Natural killer cell (primary cell): ENCODE measurements around the gene TLCD1. TPM values are rescaled to one million over a fixed set of nuclear protein-coding genes. Genes with fewer than 3 reads are reported as not detected.

Experiments used
- ATAC-seq, 3 donors: fragments of 150-1000 bp in 2 of 3; fragments of 200-7000 bp in 1 of 3; cut with Tn5 transposase; 1 replicate in 1 of 3; 2 replicates in 2 of 3; pipeline ENCODE4 v1.10.0; 2021; ENCODE audit warnings: mild to moderate bottlenecking in 2 of 3, moderate library complexity in 2 of 3
- DNase-seq, 2 donors: peaks; one replicate each; pipeline versions ENCODE4 v3.0.0 to v3.0.0-alpha.2; 2013 to 2021; ENCODE audit warnings: mixed read lengths in 1 of 2
- H3K27ac ChIP-seq: one replicate; pipeline ENCODE4 v1.5.1; 2013; ENCODE audit warnings: mild to moderate bottlenecking, low read length
- H3K27me3 ChIP-seq: one replicate; pipeline ENCODE4 v1.6.1; 2013; ENCODE audit warnings: low read length; ENCODE audit not compliant: control insufficient read depth, insufficient read depth
- H3K36me3 ChIP-seq: one replicate; pipeline ENCODE4 v1.6.1; 2013; ENCODE audit warnings: low read length; ENCODE audit not compliant: control insufficient read depth, insufficient read depth
- H3K4me1 ChIP-seq: one replicate; pipeline ENCODE4 v1.6.1; 2013; ENCODE audit warnings: low read length; ENCODE audit not compliant: control insufficient read depth, insufficient read depth
- H3K4me3 ChIP-seq: one replicate; pipeline ENCODE4 v1.5.1; 2013; ENCODE audit warnings: low read length
- H3K9me3 ChIP-seq: one replicate; pipeline ENCODE4 v1.6.1; 2013; ENCODE audit warnings: low read length; ENCODE audit not compliant: control insufficient read depth, insufficient read depth
- H3K27ac Mint-ChIP-seq, 2 donors: one replicate each; pipeline ENCODE4 v1.8.0; 2022; ENCODE audit warnings: mild to moderate bottlenecking in 2 of 2, mixed read lengths in 2 of 2, moderate library complexity in 1 of 2
- H3K27me3 Mint-ChIP-seq, 2 donors: one replicate each; pipeline ENCODE4 v1.8.0; 2022; ENCODE audit warnings: low read depth in 2 of 2, mixed read lengths in 2 of 2
- H3K36me3 Mint-ChIP-seq: one replicate; pipeline ENCODE4 v1.8.0; 2022; ENCODE audit warnings: mixed read lengths
- H3K4me1 Mint-ChIP-seq, 2 donors: one replicate each; pipeline ENCODE4 v1.8.0; 2022; ENCODE audit warnings: mixed read lengths in 2 of 2
- H3K4me3 Mint-ChIP-seq: one replicate; pipeline ENCODE4 v1.8.0; 2022; ENCODE audit warnings: mild to moderate bottlenecking, moderate library complexity, mixed read lengths
- H3K9me3 Mint-ChIP-seq, 2 donors: one replicate each; pipeline ENCODE4 v1.8.0; 2022; ENCODE audit warnings: mixed read lengths in 2 of 2
- WGBS: methylation state at CpG from one replicate; pipeline ENCODE4 v1.1.7; 2013; ENCODE audit warnings: missing lambda C conversion rate; ENCODE audit not compliant: insufficient coverage; 5-methylcytosine and 5-hydroxymethylcytosine counted together
- intact Hi-C: fragments of 100-400 bp; cut with micrococcal nuclease; formaldehyde crosslinking; loops from one replicate; pipeline ENCODE4 v1.14.2; 2022
- total RNA-seq, 4 donors: library from RNA; stranded (reverse); fragments of 120-200 nt in 1 of 4; gene quantifications; one replicate each; pipeline versions ENCODE4 v1.2.3 to v1.2.4, GENCODE V29; 2013 to 2022
- TF ChIP-seq, protein P1 (sequence below): fragments of 200-600 bp; IDR thresholded peaks from one replicate; pipeline ENCODE4 v1.8.0; 2022; ENCODE audit warnings: antibody characterized with exemption

The TLCD1 gene
- total RNA-seq, 3 donors from 2014 or later (not counting 1 experiment from before 2014, with no cell fraction given): 1.0 TPM; not detected in 2

DNA sequence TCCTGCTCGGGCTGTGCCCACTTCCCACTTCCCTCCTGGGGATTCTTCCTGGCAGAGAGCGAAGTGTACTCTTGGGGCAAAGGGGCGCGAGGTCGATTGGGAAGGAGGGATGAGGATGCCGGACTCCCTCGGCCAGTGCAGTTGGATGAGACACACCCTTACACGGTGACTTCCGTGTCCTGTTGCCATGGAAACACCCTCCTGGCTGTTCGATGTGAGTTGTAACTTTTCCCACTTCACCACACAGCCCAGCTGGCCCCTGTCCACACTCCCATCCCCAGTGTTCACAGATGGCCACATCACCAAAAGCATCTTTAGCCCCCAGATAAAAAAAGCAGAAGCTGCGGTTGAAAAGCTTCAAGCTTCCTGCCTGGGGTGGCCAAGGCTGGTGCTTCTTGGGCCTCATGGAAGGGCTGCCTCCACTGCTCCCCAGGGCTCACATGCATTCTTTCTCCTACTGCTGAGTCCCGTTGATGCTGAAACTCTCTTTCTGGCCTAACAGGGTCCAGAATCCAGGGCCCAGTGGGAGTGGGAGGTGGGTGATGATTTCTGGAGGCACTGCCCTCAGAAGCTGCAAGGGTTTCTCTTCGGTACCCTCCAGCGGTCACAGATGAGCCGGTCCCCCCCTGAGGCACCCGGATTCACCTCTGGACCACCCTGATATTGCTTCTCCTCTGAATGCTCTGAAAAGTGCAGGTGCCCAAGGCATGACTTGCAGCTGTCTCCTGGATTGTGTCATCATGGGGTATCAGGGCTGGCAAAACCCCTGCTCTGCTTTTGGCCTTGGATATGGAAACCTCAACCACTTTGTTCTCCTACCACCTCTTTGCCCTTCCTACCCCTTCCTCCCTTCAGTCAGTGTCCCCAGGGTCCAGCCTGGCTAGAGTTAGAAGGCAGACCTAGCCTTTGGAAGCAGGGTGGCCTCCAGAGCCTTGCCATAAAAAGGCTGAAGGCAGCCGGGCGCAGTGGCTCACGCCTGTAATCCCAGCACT lies 15.6 kb upstream of the TLCD1 start:
- no peaks in the 10 kb centered on the region for H3K36me3 ChIP-seq
- Mint-ChIP-seq H3K36me3 (no peaks in the 10 kb centered on the region), H3K27me3 (no peaks in the 10 kb centered on the region), H3K27ac (no peak overlapping the region), H3K4me3 (no peak overlapping the region), H3K9me3 (no peaks in the 10 kb centered on the region), H3K4me1 (peaks cover 0 to 38% of the 10 kb centered on the region in 2 donors)
- peaks cover 80% of the 10 kb centered on the region for H3K4me1 ChIP-seq
- ATAC-seq (peak in 1 of 3 donors; percentile 27), DNase-seq (no peak)
- H3K4me3 ChIP-seq: no peak overlapping the region
- no peaks in the 10 kb centered on the region for H3K27me3 ChIP-seq
- no peaks in the 10 kb centered on the region for H3K9me3 ChIP-seq
- TF ChIP-seq, protein P1, sequence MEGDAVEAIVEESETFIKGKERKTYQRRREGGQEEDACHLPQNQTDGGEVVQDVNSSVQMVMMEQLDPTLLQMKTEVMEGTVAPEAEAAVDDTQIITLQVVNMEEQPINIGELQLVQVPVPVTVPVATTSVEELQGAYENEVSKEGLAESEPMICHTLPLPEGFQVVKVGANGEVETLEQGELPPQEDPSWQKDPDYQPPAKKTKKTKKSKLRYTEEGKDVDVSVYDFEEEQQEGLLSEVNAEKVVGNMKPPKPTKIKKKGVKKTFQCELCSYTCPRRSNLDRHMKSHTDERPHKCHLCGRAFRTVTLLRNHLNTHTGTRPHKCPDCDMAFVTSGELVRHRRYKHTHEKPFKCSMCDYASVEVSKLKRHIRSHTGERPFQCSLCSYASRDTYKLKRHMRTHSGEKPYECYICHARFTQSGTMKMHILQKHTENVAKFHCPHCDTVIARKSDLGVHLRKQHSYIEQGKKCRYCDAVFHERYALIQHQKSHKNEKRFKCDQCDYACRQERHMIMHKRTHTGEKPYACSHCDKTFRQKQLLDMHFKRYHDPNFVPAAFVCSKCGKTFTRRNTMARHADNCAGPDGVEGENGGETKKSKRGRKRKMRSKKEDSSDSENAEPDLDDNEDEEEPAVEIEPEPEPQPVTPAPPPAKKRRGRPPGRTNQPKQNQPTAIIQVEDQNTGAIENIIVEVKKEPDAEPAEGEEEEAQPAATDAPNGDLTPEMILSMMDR: no peak
- peak overlapping the region; percentile 53 for H3K27ac ChIP-seq
- intact Hi-C loops: loop anchor here (5.0 kb wide), 1 partner anchor 186 kb away; no protein-coding TSS in a partner anchor
- 53% methylated on average over 19 of the region's 19 CpGs for WGBS

DNA sequence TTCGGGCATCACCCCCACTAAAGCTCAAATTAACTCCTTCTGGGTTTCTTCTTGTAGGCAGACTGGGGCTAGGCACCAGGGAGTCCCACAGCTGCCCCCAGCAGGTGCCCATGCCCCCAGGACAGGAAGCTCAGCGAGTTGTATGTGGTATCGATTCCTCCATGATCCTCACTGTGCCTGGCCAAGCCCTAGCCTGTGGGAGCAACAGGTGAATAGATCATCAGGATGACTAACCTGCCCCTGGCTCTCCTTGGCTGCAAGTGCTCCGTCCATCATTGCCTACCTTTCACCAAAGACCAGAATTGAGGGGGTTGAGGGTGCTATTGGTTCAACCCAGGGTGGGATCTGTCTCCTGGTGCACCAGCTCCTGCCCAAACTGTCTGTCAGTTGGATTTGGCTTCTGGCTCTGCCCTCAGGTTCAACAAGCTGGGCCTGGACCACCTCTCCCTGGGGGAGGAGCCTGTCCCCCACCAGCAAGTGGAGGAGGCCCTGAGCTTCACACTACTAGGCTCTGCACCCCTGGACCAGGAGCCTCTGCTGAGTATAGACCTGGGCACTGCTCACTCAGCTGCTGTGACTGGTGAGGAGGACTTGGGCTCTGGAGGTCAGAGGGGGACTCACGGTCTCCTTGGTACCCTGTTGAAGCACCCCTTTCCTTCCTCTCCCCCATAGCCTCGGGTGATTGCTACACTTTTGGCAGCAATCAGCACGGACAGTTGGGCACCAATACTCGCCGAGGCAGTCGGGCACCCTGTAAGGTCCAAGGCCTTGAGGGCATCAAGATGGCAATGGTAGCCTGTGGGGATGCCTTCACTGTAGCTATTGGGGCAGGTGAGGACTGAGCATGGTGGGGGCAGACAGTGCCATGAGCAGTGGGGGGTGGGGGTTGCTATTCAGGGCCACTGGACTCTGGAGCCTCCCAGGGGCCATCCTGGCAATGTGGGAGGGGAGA lies 14.6 kb upstream of the TLCD1 start:
- Mint-ChIP-seq H3K27me3 (no peaks in the 10 kb centered on the region), H3K4me1 (peaks cover 0 to 31% of the 10 kb centered on the region in 2 donors), H3K9me3 (no peaks in the 10 kb centered on the region), H3K36me3 (no peaks in the 10 kb centered on the region), H3K4me3 (no peak overlapping the region), H3K27ac (no peak overlapping the region)
- TF ChIP-seq, protein P1: no peak
- Histone ChIP-seq H3K4me3 (no peak overlapping the region), H3K36me3 (no peaks in the 10 kb centered on the region), H3K4me1 (peaks cover 70% of the 10 kb centered on the region), H3K9me3 (no peaks in the 10 kb centered on the region), H3K27me3 (no peaks in the 10 kb centered on the region), H3K27ac (peak overlapping the region; percentile 53)
- WGBS: 76% methylated on average over 10 of the region's 10 CpGs
- DNase-seq (no peak), ATAC-seq (no peak)
- intact Hi-C loops: loop anchor here (5.0 kb wide), 1 partner anchor 187 kb away; no protein-coding TSS in a partner anchor

DNA sequence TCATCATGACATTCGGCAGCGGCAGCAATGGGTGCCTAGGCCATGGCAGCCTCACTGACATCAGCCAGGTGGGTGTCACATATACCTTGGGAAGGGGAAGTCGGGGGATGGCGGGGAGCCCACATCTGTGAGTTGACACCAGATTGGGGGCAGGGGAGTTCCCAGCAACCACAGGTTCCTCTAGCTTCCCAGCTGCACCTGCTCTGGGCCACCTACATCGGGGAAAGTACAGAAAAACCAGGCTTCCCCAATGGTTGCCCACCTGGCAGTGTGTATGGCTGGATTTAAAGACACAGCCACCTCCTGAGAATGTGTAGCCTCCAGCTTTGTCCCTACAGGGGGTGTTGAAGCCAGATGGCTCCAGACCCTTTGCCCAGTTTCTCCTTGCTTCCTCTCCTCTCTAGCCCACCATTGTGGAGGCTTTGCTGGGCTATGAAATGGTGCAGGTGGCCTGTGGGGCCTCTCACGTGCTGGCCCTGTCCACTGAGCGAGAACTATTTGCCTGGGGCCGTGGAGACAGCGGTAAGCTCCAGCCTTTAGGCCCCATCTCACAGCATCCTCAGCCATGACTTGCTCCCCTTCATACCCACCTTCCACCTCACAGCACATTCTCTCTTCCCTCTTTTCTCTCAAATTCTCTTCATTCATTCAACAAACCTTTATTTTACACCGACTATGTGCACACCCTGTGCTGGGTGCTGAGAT lies 12.8 kb upstream of the TLCD1 start:
- Histone ChIP-seq H3K36me3 (no peaks in the 10 kb centered on the region), H3K9me3 (no peaks in the 10 kb centered on the region), H3K27ac (peak overlapping the region; percentile 91), H3K27me3 (no peaks in the 10 kb centered on the region), H3K4me1 (peaks cover 55% of the 10 kb centered on the region), H3K4me3 (no peak overlapping the region)
- no peak overlapping the region for H3K4me3 Mint-ChIP-seq
- no peaks in the 10 kb centered on the region for H3K27me3 Mint-ChIP-seq
- DNase-seq (peak in 1 of 2 donors; percentile 85), ATAC-seq (peak; percentile 15 to 46 (median 27))
- H3K27ac Mint-ChIP-seq: no peak overlapping the region
- intact Hi-C loops: no loop called here
- no peaks in the 10 kb centered on the region for H3K9me3 Mint-ChIP-seq
- peaks cover 0 to 17% of the 10 kb centered on the region in 2 donors for H3K4me1 Mint-ChIP-seq
- H3K36me3 Mint-ChIP-seq: no peaks in the 10 kb centered on the region
- TF ChIP-seq, protein P1: no peak
- 47% methylated on average over 9 of the region's 10 CpGs for WGBS
